ENCODE data around the gene PUSL1. TPM values are rescaled to one million over a fixed set of nuclear protein-coding genes. Genes with fewer than 3 reads are reported as not detected.
A peak's percentile ranks its signal among the peaks of the same experiment; 100 is the strongest.

The PUSL1 gene
- total RNA-seq, 1 donor from 2014 or later: 15.1 TPM

GRCh38 chr1:1295154-1295923 lies 13.1 kb upstream of the PUSL1 start:
- no peak for DNase-seq

- DNase-seq: no peak
Measured at GRCh38 chr1:1296070-1297061, 12.0 kb upstream of the PUSL1 start.

DNA sequence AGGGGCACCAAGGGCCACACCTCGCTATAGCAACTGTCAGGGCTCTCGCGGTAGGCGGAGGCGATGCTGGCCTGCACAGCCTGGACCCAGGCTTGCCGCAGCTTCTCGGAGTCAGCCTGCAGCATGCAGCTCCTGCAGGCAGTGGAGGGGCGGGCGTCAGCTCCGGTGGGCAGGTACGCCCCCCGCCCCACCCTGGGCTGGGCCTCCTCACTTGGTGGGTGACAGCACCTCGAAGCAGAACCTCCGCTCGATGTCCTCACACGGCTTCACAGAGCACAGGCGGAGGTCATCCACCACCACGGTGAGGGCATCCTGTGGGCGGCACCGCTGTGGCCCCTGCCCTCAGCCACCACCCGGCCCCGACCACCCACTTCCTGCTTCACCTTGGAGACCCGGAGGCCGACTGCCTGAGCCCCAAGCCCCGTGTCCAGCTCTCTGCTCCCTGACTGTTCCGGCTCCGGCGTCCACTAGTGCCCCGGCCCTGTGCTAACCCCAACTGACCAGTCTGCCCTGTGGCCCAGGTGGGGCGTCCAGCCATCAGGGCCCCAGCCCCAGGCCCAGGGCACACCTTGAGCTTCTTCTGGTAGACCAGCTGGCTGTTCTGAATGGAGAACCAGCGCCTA lies 10.5 kb upstream of the PUSL1 start:
- DNase-seq: no peak

DNA sequence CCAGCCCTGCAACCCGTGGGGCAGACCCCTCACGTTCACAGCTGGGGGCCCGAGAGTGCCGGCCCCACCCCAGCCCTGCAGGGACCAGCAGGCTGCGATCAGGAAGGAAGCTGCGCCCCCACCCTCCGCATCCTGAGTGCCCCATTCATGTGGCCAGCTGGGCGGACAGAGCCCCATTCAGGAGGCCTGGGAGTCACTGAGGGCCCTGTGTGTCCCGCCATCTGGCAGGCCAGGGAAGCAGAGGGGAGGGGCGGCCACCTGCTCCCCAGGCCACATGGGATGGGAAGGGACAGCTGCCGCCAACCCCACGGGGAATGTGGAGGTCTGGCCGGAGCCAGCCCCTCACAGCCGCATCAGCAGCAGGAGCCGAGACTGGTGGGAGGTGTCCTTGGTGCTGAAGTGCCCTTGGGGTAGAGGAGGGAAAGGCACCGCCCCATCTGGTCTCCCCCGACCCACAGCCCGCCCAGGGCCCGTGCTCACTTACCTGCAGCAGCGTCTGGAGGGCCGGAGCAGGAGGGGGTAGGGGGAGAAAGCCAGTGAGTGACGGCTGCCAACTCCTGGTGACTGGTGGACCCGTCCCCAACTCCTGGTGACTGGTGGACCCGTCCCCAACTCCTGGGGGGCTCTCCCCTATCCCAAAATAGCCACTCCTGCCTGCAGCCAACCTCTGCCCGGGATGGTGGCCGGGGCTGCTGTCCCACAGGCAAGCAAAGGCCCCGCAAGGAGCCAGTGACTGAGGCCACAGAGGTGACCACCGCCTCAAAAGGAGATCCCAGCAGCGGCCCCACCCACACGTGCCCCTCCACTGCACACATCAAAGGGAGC lies 9.3 kb upstream of the PUSL1 start:
- DNase-seq: peak; percentile 92

DNA sequence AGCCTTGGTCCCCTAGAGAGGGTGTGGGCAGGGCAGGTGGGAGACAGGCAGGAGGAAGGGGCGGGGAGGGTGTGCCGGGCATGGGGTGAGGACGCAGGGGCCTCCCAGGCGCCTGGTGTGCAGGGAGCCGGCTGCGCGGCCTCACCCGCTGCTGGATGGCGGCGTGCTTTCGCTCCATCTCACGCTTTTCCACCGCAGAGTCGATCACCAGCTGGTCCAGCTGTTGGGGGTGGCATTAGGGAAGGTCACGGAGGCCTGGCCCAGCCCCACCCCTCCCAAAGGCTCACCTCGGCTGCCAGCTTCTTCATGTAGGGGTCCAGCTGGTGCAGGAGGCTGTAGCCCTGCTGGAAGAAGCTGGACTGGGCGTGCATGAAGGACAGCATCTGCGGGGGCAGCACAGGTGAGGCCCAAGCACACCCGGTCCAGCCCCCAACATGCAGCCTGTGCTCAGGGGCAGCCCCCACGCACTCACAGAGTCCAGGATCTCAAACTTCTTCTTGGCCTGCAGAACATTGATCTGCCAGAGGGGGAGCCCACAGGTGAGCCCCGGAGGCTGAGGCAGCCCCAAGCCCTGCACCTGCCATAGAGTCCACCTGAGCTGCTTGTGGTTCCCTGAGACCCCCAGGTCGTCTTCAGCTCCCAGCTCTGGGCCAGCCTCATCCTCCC lies 8.6 kb upstream of the PUSL1 start:
- DNase-seq: no peak

DNA sequence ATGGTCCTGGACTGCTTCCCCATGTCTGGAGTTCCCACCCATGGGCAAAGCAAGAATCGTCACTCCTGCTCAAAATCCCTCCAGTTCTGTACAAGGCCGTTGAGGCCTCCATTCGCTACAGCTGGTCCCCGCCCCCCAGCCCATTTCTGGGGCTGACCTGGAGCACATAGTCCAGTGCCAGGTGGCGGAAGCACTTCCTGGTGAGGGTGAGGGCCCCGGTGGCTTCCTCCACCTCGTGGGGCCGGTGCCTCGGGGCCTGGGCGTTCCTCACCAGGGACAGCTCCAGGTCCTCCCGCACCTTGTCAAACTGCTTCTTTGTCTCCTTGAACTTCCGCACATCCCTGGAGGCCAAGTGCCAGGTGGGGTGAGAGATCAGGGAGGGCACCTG lies 8.1 kb upstream of the PUSL1 start:
- no peak for DNase-seq

GRCh38 chr1:1302006-1302430 lies 6.4 kb upstream of the PUSL1 start:
- no peak for DNase-seq

- no peak for DNase-seq
Measured at GRCh38 chr1:1302951-1303509, 5.4 kb upstream of the PUSL1 start.

- DNase-seq: no peak
Measured at GRCh38 chr1:1303736-1304135, 4.7 kb upstream of the PUSL1 start.

GRCh38 chr1:1304331-1305299 lies 3.8 kb upstream of the PUSL1 start:
- DNase-seq: peak; percentile 90

GRCh38 chr1:1305300-1306069 lies 2.9 kb upstream of the PUSL1 start:
- peak; percentile 85 for DNase-seq

GRCh38 chr1:1306070-1306660 lies 2.2 kb upstream of the PUSL1 start:
- DNase-seq: no peak

DNA sequence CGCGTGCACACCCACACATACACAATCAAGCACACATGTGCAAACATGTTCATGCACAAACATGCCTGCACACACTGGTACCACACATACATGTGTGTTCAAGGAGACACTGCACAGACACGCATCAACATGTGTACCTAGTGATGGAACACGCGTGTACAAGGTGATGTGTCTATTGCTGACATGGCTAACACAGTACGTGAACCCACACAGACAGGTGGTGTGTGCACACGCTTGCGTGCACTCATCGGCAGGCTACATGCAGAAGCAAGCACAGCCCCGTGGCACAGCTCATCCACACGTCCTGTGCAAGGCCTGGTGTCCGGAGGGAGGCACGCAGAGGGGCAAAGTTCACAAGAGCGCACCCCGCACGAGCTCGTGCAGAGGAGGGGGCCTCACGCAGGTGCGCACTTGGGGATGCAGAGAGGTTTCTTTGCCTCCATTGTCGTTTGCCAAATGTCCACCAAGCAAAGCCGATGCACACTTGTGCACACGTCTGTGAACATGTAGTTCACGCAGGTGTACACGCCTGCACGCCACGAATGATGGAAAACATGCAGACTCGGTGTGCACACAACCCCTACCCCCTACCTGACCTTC lies 1.6 kb upstream of the PUSL1 start:
- no peak for DNase-seq

GRCh38 chr1:1307261-1307922 lies 1.0 kb upstream of the PUSL1 start:
- no peak for DNase-seq

GRCh38 chr1:1308756-1309250 lies 406 bp downstream of the PUSL1 start:
- no peak for DNase-seq

DNA sequence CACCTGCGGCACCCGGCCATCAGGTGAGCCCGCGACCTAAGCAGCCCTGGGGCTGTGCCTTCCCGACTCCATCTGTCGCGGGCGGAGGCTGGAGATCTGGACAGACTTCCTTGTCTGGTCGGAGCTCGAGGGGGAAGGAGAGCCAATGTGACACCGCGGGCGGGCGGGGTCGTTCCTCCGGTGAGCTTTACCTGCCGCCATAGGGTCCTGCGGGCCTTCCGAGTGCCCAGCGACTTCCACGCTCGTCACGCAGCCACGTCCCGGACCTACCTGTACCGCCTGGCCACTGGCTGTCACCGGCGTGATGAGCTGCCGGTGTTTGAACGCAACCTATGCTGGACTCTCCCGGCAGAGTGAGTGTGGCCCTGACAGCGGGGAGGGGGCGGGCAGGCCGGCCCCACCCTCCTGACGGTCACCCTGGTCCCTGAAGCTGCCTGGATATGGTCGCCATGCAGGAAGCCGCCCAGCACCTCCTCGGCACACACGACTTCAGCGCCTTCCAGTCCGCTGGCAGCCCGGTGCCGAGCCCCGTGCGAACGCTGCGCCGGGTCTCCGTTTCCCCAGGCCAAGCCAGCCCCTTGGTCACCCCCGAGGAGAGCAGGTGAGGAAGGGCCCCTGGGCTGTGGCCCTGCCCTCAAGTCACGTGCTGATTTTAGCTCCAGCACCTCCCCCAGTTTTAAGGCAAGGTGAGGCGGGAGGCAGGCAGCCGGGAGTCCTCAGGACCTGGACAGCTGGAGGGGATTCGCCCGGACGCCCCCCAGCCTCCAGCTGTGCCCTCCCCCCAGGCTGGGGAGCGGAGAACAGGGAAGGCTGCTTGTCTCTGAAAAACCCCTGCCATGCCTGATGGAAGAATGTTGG lies 1.1 kb downstream of the PUSL1 start:
- DNase-seq: no peak

- DNase-seq: no peak
Measured at GRCh38 chr1:1310109-1310385, 1.6 kb downstream of the PUSL1 start.

Measured in tongue (tissue), 2 donors.